VCaP (cell line): Measurements from ENCODE around the gene PCDHGA3.
"Not testable (repeated sequence)": the region's sequence is repeated elsewhere in the genome, so short reads cannot be mapped to it uniquely, and the experiment has no call there.

Experiments used
- H3K27ac ChIP-seq: fragments of 450-650 bp; 2 replicates; pipeline ENCODE4 v1.5.1; 2017
- CTCF ChIP-seq: fragments of 450-650 bp; conservative IDR thresholded peaks from 2 replicates; pipeline ENCODE4 v1.5.1; 2017; ENCODE audit warnings: mild to moderate bottlenecking, moderate library complexity

The PCDHGA3 gene

DNA sequence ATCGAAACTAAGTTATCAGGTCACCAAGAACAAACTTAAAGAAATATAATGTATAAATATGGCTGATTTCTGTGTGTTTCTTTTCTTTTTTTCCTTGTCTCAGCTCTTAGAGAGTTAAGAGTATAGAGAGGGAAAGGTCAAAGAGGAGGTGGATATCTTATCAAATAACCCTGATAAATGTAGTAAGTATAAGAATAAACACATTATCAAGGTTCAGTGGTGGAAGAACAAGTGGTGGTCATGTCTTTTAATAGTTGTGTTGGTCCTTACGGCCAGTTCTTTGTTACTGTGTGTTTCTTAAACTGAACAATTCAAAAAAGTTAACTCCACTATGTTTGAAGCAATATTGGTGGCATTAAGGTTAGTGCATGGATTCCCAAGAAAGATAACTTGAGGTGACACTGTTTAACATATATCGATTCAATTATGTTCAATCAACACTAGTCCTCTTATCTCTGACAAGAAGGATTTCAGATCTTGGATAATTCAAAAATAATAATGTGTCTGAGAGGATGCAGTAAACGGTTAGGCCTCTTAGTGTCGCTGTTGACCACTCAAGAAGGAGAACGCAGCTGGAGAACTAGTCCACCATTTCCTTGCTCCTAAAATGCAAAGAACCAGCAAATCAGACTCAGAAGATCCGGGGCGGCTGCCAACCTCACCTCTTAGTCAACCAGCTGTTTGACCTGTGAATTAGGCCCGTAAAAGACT is at the start of gene PCDHGA3:
PCDHGA3 (plus strand) TSS at position 588 of the 711 bp plus-strand sequence. CDS start 205 bp downstream, outside the sequence.
- no peak within 1 kb of the TSS for H3K27ac ChIP-seq
- TF ChIP-seq CTCF = no peak; the same call in 1 of the 2 replicates

GRCh38 chr5:141298376-141298775 is 45.3 kb upstream of the PCDHGA3 start:
- H3K27ac ChIP-seq = no peak overlapping the region
- TF ChIP-seq CTCF = no peak

DNA sequence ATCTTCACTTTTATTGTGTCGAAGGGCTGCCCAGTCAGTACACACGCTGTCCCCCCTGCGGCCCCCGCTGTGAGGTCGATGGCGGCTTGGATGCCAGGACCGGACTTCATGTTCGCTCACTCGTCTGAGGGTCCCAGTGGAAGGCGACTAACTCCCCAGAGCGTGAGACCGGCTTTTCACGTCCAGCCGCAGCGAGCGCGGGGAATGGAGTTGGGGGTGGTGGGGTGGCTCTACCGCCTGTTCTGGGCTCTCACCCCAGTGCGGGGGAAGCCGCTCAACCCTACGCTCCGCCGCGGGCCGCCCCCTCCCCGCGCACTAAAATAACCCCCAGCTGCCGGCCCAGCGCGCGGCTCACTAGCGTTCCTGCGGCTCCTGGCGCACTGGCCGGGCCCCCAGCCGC is 39.9 kb upstream of the PCDHGA3 start, which contains the start of gene SLC25A2:
SLC25A2 (minus strand) TSS at position 294 of the 400 bp plus-strand sequence; CDS start at position 110, 184 bp downstream.
- TF ChIP-seq CTCF = no peak
- no peak within 1 kb of the TSS for H3K27ac ChIP-seq

DNA sequence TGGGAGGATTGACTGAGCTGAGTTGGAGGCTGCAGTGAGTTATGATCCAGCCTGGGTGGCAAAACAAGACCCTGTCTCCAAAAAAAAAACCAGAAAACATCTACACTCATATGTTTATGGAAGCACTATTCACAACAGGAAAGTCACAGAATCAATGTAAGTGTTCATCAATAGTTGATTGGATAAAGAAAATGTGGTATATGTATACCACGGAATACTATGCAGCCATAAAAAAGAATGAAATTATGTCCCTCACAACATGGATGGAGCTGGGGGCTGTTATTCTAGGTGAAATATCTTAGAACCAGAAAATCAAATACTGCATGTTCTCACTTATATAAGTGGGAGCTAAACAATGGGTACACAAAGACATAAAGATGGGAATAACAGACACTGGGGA is 37.0 kb upstream of the PCDHGA3 start:
- H3K27ac ChIP-seq = no peak overlapping the region
- no peak for TF ChIP-seq CTCF

- TF ChIP-seq CTCF = no peak
- H3K27ac ChIP-seq = no peak overlapping the region
Measured at GRCh38 chr5:141313711-141314110, 29.9 kb upstream of the PCDHGA3 start.

GRCh38 chr5:141316963-141317362 is 26.7 kb upstream of the PCDHGA3 start:
- H3K27ac ChIP-seq = not testable (repeated sequence)

- no peak for TF ChIP-seq CTCF
- no peak overlapping the region for H3K27ac ChIP-seq
Measured at GRCh38 chr5:141319202-141319601, 24.4 kb upstream of the PCDHGA3 start.

DNA sequence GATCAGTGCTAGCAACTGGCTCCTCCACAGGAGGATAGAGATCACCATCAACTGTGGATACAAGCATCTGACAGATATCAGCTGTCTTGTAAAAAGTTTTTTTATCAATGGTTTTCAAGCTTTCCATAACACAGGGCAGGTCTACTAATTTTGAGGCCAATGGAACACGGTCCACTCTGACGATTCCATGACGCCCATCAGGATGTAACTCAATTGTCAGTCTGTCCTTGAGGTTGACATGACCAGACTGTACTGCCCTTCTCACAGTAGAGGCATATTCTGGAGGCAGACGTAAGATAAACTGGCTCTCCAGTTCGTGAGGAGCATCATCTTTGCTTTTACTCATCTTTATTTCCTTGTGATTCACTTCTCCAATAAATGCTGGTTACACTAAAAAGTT is 23.9 kb upstream of the PCDHGA3 start:
- H3K27ac ChIP-seq = peak overlapping the region; percentile 92; the same call in 1 of the 2 replicates
- no peak for TF ChIP-seq CTCF
